Panc1 (cell line): Measurements from ENCODE around the gene GORASP2. TPM values are rescaled to one million over a fixed set of nuclear protein-coding genes. Genes with fewer than 3 reads are reported as not detected.

Source experiments
- ATAC-seq: fragments of 200-7000 bp; cut with Tn5 transposase; 2 replicates; pipeline ENCODE4 v1.9.1; 2020; ENCODE audit warnings: mild to moderate bottlenecking, moderate library complexity
- BruUV-seq: library from RNA; stranded (reverse); fragments of 400-500 nt; replicated peaks from 2 replicates; lab custom pipeline; 2021; lab: Mats Ljungman, UMichigan
- CTCF ChIA-PET: fragments of 300-600 bp; sonication (Branson Sonifier 250); formaldehyde crosslinking; loops from one replicate; lab custom pipeline; 2022; ENCODE audit warnings: antibody characterized with exemption; lab: Charles Lee
- POLR2A ChIA-PET: fragments of 300-600 bp; sonication (Branson Sonifier 250); formaldehyde crosslinking; loops from one replicate; lab custom pipeline; 2022; ENCODE audit warnings: antibody characterized with exemption; lab: Charles Lee
- DNase-seq: peaks from one replicate; pipeline ENCODE4 v3.0.0-alpha.2; 2010; ENCODE audit warnings: low read depth, low spot score
- H3K27ac ChIP-seq: 2 replicates; pipeline ENCODE4 v1.5.1; 2011; ENCODE audit warnings: mild to moderate bottlenecking, low read length, inconsistent platforms
- H3K27me3 ChIP-seq: fragments of 200-500 bp; sonication (Bioruptor generic); 2 replicates; pipeline ENCODE4 v1.6.0; 2014; ENCODE audit warnings: low read length, inconsistent platforms; ENCODE audit not compliant: control insufficient read depth, insufficient read depth
- H3K36me3 ChIP-seq: fragments of 200-500 bp; sonication (Bioruptor generic); 2 replicates; pipeline ENCODE4 v1.5.1; 2014; ENCODE audit warnings: inconsistent platforms, mild to moderate bottlenecking, low read length, moderate library complexity; ENCODE audit not compliant: control insufficient read depth, insufficient read depth
- H3K4me1 ChIP-seq: 2 replicates; pipeline ENCODE4 v1.5.1; 2011; ENCODE audit warnings: inconsistent platforms, mild to moderate bottlenecking, low read length, moderate library complexity; ENCODE audit not compliant: control insufficient read depth, insufficient read depth
- H3K4me3 ChIP-seq, 2 experiments: 2 replicates each; pipeline ENCODE4 v1.5.1; 2011 to 2012; ENCODE audit warnings: low read depth in 2 of 2, low read length in 2 of 2, mild to moderate bottlenecking in 2 of 2, inconsistent platforms in 1 of 2, moderate library complexity in 1 of 2
- H3K9me3 ChIP-seq: fragments of 200-500 bp; sonication (Bioruptor generic); 2 replicates; pipeline ENCODE4 v1.5.1; 2014; ENCODE audit warnings: low read depth, mild to moderate bottlenecking, inconsistent platforms, low read length, moderate library complexity; ENCODE audit not compliant: control insufficient read depth, insufficient read depth
- CTCF ChIP-seq: fragments of 450-650 bp; IDR thresholded peaks from 2 replicates; pipeline ENCODE4 v1.5.1; 2017; ENCODE audit warnings: mild to moderate bottlenecking
- POLR2AphosphoS5 ChIP-seq: IDR thresholded peaks from 2 replicates; pipeline ENCODE4 v1.6.1; 2012; ENCODE audit warnings: mild to moderate bottlenecking, low read depth, low read length, moderate library complexity
- REST ChIP-seq, 2 experiments: IDR thresholded peaks; 2 replicates each; pipeline ENCODE4 v1.6.1; 2011 to 2012; ENCODE audit warnings: low read depth in 2 of 2, control low read depth in 1 of 2, low read length in 1 of 2, mild to moderate bottlenecking in 1 of 2, moderate library complexity in 1 of 2; ENCODE audit not compliant: insufficient read depth in 1 of 2
- SIN3A ChIP-seq: IDR thresholded peaks from 2 replicates; pipeline ENCODE4 v1.6.1; 2012; ENCODE audit warnings: low read depth, mild to moderate bottlenecking, low read length, moderate library complexity, borderline replicate concordance; ENCODE audit not compliant: insufficient read depth
- TCF7L2 ChIP-seq: IDR thresholded peaks from 2 replicates; pipeline ENCODE4 v1.6.1; 2011; ENCODE audit warnings: mild to moderate bottlenecking, low read depth, low read length, inconsistent platforms
- in situ Hi-C: cut with HindIII; loops from 2 replicates; pipeline ENCODE4 v1.10.0; 2016; ENCODE audit warnings: low sequenced_read_pairs, low pct_unique_long_range_greater_than_20kb
- intact Hi-C: fragments of 100-400 bp; cut with micrococcal nuclease; formaldehyde crosslinking; loops from one replicate; pipeline ENCODE4 v1.10.0; 2022; ENCODE audit not compliant: unreplicated experiment
- total RNA-seq: library from RNA; stranded (reverse); gene quantifications from one replicate; pipeline ENCODE4 v1.2.1, GENCODE V29; 2021; ENCODE audit not compliant: unreplicated experiment

Gene GORASP2
- total RNA-seq, 1 experiment from 2014 or later: 62.5 TPM

GRCh38 chr2:170973492-170974303 lies 44.6 kb downstream of the GORASP2 start:
- DNase-seq: peak; percentile 47
- in situ Hi-C loops (no loop called here), intact Hi-C loops (loop anchor here (1.0 to 10.0 kb wide), 3 partner anchors 181 to 459 kb away; partner anchors contain the start of genes DCAF17 and METTL8)
- ATAC-seq: peak; percentile 95
- H3K36me3 ChIP-seq: no peaks in the 10 kb centered on the region
- TF ChIP-seq SIN3A (peak; percentile 74; the same call in 1 of the 2 replicates), TCF7L2 (no peak), POLR2AphosphoS5 (no peak; the same call in none of the 2 replicates), REST (IDR thresholded peaks at IDR 0.05; ENCODE audit: insufficient read depth in 1 of 2, low read depth in 2 of 2, low read length in 1 of 2) (no peak), CTCF (peak; percentile 98)
- H3K4me1 ChIP-seq: peaks cover 15% of the 10 kb centered on the region
- no peaks in the 10 kb centered on the region for H3K9me3 ChIP-seq
- ChIA-PET CTCF (interaction anchor here (1.0 kb wide), 1 partner anchor 443 kb away, joined by 4 read pairs; no protein-coding TSS in a partner anchor), POLR2A (no interaction called here)
- no peaks in the 10 kb centered on the region for H3K27me3 ChIP-seq
- peak overlapping the region; percentile 45 for H3K27ac ChIP-seq
- H3K4me3 ChIP-seq: peak overlapping the region; percentile 69 to 84
- no TSS peak for BruUV-seq

GRCh38 chr2:170974304-170974993 lies 45.4 kb downstream of the GORASP2 start:
- in situ Hi-C loops: no loop called here
- Histone ChIP-seq H3K27ac (peak overlapping the region; percentile 45), H3K36me3 (no peaks in the 10 kb centered on the region), H3K27me3 (no peaks in the 10 kb centered on the region), H3K4me3 (peak overlapping the region; percentile 69 to 84), H3K4me1 (peaks cover 15% of the 10 kb centered on the region), H3K9me3 (no peaks in the 10 kb centered on the region)
- intact Hi-C loops: loop anchor here (5.0 to 10.0 kb wide), 2 partner anchors 180 to 458 kb away; partner anchors contain the start of genes DCAF17 and METTL8
- no peak for TF ChIP-seq REST (IDR thresholded peaks at IDR 0.05; ENCODE audit: insufficient read depth in 1 of 2, low read depth in 2 of 2, low read length in 1 of 2)
- no peak for TF ChIP-seq TCF7L2
- TF ChIP-seq CTCF: no peak
- TF ChIP-seq POLR2AphosphoS5: no peak
- no peak for TF ChIP-seq SIN3A
- no TSS peak for BruUV-seq
- no peak for ATAC-seq
- CTCF ChIA-PET: interaction anchor here (0.7 kb wide), 1 partner anchor 512 kb away, joined by 3 read pairs; no protein-coding TSS in a partner anchor
- DNase-seq: no peak
- POLR2A ChIA-PET: no interaction called here
